CD4-positive, alpha-beta T cell treated with Interleukin-12 subunit alpha and Interleukin-12 subunit beta, for 1 hour (primary cell): Measurements from ENCODE around the gene TASOR2.

Experiments used
- DNase-seq: peaks from one replicate; pipeline ENCODE4 v3.0.0-alpha.2; 2020

TASOR2 gene

GRCh38 chr10:5658871-5659618 lies 25.6 kb upstream of the TASOR2 start:
- DNase-seq, result no peak

DNA sequence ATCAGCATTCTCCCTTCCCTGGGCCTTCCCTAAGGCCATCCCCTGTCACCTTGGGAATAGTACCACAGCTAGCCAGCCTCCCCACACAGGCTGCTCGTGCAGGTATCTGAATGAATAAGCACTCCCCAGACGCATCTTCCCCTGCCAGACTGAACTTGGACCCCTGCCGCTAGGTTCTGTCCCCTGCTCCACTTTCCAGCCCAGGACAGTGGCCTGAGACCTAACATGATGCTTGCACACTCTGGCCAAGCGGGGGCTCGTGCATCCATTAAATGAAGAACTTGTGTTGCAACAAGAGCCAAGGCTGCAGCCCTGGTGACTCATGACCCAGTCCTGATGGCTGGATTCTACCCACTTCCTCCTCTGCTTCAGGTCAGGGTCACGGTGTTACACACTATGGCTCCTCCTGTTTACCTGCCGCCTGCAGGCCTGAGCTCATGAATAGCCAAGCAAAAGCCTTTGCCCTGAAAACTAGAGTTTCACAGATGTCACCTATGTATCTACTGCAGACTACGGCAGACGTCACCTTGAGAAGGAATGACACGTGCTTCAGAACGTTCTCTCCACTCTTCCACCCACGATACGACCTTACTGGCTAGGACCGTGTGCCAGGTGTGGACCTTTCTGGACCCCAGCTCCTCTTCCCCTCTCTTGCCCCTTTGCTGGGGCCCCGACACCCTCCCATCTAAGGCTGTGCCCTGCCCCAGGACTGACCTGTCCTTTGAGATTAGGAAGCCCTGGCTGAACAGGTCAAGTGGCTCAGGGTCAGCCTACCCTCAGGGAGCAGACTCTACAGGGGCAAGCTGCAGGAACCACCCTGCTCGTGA lies 24.7 kb upstream of the TASOR2 start:
- DNase-seq, result no peak

DNA sequence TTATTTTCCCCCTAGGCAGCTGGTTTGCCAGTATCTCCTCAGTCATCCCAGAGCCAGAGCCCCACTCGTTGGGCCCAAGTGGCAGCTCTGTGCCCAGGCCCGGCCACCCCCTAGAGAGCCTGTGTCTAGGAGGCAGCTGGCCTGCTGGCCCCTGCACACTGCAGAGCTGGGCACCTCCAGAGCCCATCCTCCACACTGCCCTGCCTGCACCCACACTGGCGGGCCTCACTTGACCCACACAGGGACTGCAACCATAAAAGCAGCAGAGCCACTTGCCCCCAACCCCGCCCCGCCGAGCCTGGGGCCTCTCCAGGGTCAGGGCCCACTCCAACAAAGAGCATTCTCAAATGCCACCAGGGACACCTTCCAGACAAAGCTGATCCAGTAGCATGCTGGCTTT lies 23.6 kb upstream of the TASOR2 start:
- DNase-seq, result no peak

DNA sequence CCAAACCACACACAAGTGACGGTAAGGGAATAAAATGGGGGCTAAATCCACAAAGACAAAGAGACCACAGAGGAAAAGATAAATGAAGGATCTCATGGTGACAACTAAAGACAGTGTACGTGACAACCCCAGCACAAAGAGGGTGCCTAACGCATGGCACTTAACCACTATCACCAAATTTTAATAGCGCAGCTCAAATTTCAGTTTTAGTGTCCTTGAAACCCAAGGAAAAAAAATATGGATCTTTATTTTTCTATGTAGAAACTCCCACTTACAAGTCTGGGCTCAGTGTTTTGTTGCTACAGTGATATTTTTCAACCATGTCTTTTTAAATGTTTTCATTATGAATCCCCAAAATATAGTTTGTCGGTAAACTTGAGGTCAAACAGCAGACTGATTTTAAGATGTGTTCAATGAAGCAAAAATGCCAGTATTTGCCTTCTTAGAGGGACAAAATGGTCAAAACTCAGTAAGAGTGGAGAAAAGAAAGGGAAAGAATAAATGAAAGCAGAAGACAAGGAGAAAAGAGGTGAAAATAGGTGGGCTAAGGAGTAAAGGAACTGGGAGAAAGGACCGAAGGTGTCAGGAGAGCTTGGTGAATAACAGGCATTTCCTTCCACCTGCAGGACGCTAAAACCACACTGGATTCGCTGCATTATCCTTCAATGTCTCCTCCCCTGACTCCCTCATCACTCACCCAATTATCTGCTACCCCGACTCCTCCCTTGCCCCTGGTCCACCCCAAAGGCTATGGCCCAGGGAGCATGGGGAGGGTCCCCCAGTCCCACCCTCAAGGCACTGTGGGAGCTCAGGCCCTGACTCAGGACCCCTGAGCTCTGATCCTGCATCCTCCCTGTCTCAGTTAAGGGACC lies 21.7 kb upstream of the TASOR2 start:
- no peak for DNase-seq

DNA sequence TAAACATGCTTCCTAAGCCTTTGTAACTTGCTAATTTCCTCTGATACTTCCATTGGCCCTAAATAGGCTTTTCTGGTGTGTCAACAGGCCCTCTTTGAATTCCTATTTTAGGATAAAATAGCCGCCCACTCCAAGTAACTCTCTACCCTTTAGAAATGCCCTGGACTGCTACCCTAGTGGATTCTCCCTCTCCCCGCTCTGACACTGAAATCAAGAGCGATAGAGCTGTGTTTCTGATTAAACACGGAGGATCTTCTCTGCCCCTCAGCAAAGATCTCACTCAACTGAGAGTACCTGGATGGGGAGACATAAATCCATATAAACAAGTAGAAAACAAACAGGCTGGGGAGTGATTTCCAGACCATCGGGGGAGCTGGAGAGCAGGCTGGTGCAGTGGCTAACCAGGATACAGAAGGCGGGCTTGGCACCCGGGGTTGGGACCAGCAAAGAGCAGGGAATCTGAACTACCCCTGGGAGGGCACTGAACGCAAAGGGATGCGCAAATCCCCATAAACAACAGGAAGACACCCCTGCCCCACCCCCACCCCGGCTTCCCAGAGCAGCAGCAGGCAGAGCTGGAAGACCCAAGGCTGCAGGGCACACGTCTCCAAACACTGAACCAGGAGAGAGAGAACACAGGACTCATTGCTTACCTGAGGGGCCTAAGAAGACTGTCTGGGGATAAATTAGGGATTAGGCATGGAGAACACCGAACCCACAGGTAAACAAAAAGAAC lies 20.8 kb upstream of the TASOR2 start:
- no peak for DNase-seq

DNA sequence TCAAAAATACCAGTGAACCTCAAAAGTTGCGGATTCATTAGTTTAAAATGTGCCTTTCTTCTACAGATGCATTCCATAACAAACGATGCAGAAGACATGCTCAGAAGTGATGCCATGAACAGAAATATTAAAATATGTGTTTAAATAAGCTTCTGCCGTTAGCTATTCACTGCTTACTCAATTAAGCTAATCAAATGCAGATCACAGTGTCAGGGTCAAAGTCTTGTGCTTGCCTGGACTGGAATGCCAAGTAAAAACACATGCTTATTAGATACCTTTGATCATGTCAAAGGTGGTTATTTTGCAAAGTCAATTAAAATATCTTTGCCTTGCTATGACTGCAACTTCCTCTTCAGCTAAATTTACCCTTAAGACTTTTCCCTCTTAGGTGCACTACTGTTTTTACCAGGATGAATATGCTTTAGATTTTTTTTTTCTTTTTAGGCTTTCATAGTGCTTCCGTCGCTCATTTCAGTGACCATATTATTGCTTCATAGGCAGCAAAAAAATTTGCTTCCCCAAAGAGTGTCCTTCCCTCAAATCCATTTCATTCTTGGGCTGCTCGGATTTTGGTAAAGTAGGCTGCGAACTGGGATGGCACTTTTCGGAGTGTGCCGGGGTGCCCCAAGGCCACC lies 19.1 kb upstream of the TASOR2 start:
- DNase-seq, result no peak

DNA sequence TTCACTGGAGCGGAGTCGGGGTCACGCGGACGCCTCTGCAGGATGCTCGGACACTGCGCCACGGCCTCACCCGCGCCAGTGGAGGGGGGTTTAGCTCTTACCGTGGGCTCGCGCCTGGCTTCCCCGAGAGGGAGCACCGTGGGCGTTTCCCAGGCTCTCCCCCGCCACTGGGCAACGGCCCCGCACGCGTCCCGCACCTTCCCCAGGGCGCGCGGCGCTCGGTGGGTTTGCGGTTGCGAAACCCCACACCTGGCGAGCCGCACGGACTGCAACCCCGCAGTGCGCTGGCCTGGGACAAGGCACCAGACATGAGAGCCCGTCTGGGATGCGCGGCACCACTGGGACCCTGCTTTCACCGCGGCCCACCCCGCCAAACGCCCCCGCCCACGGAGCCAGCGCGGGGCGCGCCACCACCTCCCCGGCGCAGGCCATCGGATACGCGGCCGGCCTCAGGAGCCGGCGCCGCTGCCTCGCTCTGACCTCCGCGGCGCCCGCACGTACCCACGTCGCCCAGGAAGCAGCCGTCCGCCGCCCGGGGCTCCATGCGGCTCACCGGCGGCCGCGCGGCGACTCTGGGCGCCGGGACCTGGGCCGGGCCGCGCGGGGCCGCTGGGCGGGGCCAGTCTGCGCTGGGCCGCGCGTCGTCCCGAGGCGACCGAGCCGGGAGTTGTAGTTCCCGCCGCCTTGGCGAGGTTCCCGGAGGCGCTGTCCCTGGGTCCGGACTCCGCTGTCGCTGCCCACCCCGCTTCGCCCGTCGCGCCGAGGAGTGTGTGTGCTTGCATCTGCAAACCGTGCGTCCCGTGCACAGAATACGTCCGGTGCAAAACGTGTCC lies 18.4 kb upstream of the TASOR2 start, which contains the start of gene ASB13:
TSS of gene ASB13 (minus strand) at position 588 of the 833 bp plus-strand sequence. CDS start at position 544, 44 bp downstream.
- DNase-seq, result peak; percentile 40

DNA sequence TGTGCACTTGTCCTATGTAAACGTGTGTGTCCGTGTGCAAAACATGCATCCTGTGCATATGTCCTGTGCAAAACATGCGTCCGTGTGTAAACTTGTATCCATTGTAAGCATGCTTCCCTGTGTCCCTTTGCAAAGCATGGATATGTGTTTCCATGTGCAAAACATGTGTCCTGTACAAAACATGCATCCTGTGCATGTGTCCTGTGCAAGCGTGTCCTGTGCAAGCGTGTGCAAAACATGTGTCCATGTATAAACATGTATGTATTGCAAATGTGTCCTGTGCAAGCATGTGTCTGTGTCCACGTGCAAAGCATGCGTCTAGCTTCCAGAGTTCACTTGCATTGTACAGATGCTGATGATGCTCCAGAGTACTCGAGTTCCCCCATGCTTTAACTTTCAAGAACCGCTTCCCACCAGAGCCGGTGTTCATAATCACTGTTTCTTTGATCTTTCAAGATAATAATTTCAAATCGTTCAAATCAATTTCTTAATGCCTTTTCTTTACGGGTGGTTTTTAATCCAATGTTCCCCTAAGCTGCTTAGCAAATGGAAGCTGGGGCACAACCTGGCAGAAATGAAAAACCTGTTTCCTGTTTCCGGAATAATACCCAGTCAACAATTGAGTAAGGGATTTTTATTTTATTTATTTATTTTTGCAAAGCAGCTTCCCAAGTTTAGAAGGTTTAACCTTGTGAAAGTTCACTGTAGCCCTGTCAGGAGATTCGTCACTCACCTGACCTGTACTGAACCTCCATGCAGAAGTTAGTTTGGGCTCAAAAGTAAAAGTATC lies 17.6 kb upstream of the TASOR2 start:
- no peak for DNase-seq

DNA sequence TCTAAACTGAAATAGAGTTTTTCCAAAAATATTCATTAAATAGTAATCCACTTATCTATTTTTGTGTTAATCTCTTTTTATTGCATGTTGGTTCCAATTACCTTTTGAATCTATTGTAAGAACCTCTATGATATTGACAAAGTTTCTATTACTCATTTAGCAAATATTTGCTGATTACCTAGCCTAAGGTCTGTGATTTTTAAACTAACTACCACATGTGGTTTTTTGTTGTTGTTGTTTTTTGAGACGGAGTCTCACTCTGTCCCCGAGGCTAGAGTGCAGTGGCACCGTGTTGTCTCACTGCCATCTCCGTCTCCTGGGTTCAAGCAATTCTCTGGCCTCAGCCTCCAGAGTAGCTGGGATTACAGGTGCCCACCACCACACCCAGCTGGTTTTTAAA lies 16.2 kb upstream of the TASOR2 start:
- no peak for DNase-seq

GRCh38 chr10:5669604-5670003 lies 15.0 kb upstream of the TASOR2 start:
- DNase-seq, result no peak

GRCh38 chr10:5670662-5671375 lies 13.8 kb upstream of the TASOR2 start:
- no peak for DNase-seq

DNA sequence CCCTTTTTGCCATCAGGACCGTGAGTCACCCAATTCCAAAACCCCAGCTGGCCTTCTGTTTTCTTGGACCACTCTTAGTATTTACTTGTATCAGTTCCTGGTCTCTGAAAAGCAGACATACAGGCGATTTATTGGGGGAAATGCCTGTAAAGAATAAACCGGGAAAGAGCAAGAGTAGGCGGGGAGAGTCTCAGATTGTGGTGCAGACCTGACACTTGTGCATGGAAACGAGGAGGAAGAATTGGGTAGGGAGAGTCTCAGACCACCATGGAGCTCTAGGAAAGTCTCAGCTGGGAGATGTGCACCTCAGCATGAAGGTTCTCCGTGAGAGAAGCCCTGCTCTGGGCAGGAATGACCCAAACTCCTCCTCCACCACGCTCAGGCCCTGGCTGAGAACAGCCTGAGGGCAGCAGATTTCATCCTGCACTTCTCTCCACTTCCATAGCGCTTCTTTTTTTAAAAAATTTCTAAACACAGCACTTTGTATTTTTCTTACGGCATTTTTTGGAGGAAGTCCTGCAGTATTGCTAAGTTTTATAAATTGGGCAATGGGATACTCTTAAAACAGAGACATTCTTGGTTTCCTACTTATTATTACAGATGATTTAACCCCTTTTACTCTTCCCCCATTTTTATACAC lies 6.1 kb upstream of the TASOR2 start:
- DNase-seq, result no peak

DNA sequence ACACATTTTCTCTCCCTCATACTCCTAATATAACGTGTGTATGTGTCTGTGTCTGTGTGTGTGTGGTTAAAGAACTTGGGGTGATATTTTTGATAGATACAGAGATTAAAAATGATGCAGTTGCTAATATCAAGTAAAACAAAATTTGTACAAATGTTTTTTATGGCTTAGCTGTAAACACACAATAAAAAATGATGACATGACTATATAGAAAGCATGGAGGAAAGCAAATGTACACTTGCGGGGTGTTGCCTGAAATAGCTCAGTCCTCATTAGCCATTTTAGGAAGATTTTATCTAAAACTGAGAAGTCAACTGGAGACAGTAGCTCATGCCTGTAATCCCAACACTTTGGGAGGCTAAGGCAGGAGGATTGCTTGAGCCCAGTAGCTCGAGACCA lies 5.6 kb upstream of the TASOR2 start:
- DNase-seq, result no peak

GRCh38 chr10:5679606-5680005 lies 5.0 kb upstream of the TASOR2 start:
- no peak for DNase-seq

DNA sequence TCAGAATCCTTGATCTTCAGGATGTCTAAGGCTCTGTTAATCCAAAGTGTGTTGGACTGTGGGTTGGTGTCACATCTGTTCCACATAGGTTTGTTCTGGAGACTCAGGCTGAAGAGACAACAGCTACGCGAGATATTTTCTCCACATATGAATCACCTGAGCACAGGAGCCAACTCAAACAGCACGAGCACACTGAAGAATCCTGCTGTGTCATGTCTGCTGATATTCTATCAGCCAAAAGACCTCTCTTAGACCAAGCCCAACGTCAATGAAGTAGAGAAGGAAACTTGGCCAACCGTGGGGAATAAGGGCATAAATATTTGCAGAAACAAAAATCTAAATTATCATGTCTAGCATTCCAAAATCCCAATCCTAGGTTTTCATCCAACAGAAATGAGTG lies 2.7 kb upstream of the TASOR2 start:
- no peak for DNase-seq

DNA sequence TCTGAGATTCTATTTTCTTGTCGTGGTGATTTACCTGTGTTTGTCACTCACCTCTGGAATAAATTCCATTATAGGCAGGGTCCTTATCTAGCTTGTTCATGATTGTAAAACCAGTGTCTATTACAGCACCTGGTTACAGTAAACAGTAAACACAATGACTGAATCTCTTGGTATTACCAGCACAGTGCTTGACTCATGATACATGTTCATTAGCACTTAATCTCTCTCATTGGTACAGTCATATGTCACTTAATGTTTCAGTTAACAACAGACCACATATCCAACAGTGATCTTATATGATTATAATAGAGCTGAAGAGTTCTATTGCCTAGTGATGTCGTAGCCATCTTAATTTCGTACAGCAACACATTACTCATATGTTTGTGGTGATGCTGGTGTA lies 1.6 kb upstream of the TASOR2 start:
- no peak for DNase-seq

- DNase-seq, result peak; percentile 58
Observed at GRCh38 chr10:5684971-5685763, 529 bp downstream of the TASOR2 start.

- no peak for DNase-seq
Observed at GRCh38 chr10:5685764-5686240, 1.2 kb downstream of the TASOR2 start.
